ENCODE measurements around the gene SLC29A2. TPM values are rescaled to one million over a fixed set of nuclear protein-coding genes. Genes with fewer than 3 reads are reported as not detected.
A peak's percentile ranks its signal among the peaks of the same experiment; 100 is the strongest.

SLC29A2 gene

GRCh38 chr11:66312549-66313320 is 58.8 kb downstream of the SLC29A2 start:
- peak; percentile 98 for DNase-seq (ENCODE audit: low spot score)
- H2BK5ac ChIP-seq (ENCODE audit: low read length): no peak overlapping the region
- no peak overlapping the region for H2AK5ac ChIP-seq (ENCODE audit: low read depth, low read length)
- peak overlapping the region; percentile 45 for H3K23ac ChIP-seq (ENCODE audit: low read depth, low read length, poor library complexity)
- H3K14ac ChIP-seq (ENCODE audit: low read length): no peak overlapping the region
- H2BK120ac ChIP-seq (ENCODE audit: low read depth, low read length): no peak overlapping the region
- peak overlapping the region; percentile 96 for H2BK15ac ChIP-seq (ENCODE audit: low read length)
- H3K79me1 ChIP-seq (ENCODE audit: low read depth, low read length): no peaks in the 10 kb centered on the region
- H4K8ac ChIP-seq (ENCODE audit: low read depth, low read length): peak overlapping the region; percentile 70
- H3K4me2 ChIP-seq (ENCODE audit: insufficient read depth, low read length, poor library complexity, severe bottlenecking): peak overlapping the region; percentile 64
- H3K4ac ChIP-seq (ENCODE audit: low read length): no peak overlapping the region
- H3K9me3 ChIP-seq (replicated peaks in 1 of 2; ENCODE audit: control insufficient read depth in 2 of 2, insufficient read depth in 1 of 2, low read depth in 1 of 2, low read length in 2 of 2): no peaks in the 10 kb centered on the region
- peak overlapping the region; percentile 64 for H3K9ac ChIP-seq (ENCODE audit: low read depth, low read length, poor library complexity)
- no peaks in the 10 kb centered on the region for H3K36me3 ChIP-seq (replicated peaks in 1 of 2; ENCODE audit: control insufficient read depth in 2 of 2, insufficient read depth in 2 of 2, low read length in 2 of 2)
- peaks cover 0 to 2% (median 0%) of the 10 kb centered on the region in 3 experiments for H3K27me3 ChIP-seq (ENCODE audit: control insufficient read depth in 3 of 3, insufficient read depth in 3 of 3, low read depth in 1 of 3, low read length in 3 of 3)
- H4K91ac ChIP-seq (ENCODE audit: low read depth, low read length, poor library complexity): no peak overlapping the region
- H3K4me1 ChIP-seq (ENCODE audit: control insufficient read depth in 2 of 2, insufficient read depth in 1 of 2, low read depth in 1 of 2, low read length in 2 of 2): peaks cover 15 to 20% of the 10 kb centered on the region in 2 donors
- peak overlapping the region; percentile 56 to 82 for H3K4me3 ChIP-seq (ENCODE audit: low read length in 2 of 2)
- peak overlapping the region; percentile 93 for H2AFZ ChIP-seq (ENCODE audit: low read length)
- no CpG with 5 or more reads among the region's 52 CpGs for WGBS, 2 donors (ENCODE audit: extremely low coverage in 2 of 2, insufficient read length in 2 of 2, insufficient replicate concordance in 1 of 2)
- peak overlapping the region; percentile 93 for H3K27ac ChIP-seq (replicated peaks; ENCODE audit: low read length)
- H3K18ac ChIP-seq (ENCODE audit: low read length): peak overlapping the region; percentile 96
- H2BK12ac ChIP-seq (ENCODE audit: low read length): no peak overlapping the region

Small RNA genes within 50 kb of the gene (small RNA-seq; reads per million reads assigned to genes)
- gene RF00017 (ENCODE audit: insufficient read depth): not detected
- gene RNU1-84P (ENCODE audit: insufficient read depth): not detected

Measured in neuronal stem cell (in vitro differentiated cells).